ENCODE measurements around the gene DDI1. TPM values are rescaled to one million over a fixed set of nuclear protein-coding genes. Genes with fewer than 3 reads are reported as not detected.

Gene DDI1
- total RNA-seq (2014; rRNA removed; shearing (Covaris generic)), result not detected in 2 replicates
- not detected in 2 replicates for polyA plus RNA-seq (2014; cell fraction: nucleus; rRNA removed)

- DNase-seq (ENCODE audit: extremely low read depth, low read depth), result no peak
These were observed at the start of gene DDI1 for GRCh38 chr11:104036588-104036987. DDI1 (plus strand) TSS chr11:104036640; CDS start chr11:104036823, 183 bp downstream.

- DNase-seq (ENCODE audit: extremely low read depth, low read depth), result no peak
These were observed 48.5 kb upstream of the DDI1 start for GRCh38 chr11:103987629-103988594.

- no peak for DNase-seq (ENCODE audit: extremely low read depth, low read depth)
These were observed 47.9 kb upstream of the DDI1 start for GRCh38 chr11:103988595-103988969.

- no peak for DNase-seq (ENCODE audit: extremely low read depth, low read depth)
These were observed 42.9 kb upstream of the DDI1 start for GRCh38 chr11:103993507-103993906.

- no peak for DNase-seq (ENCODE audit: extremely low read depth, low read depth)
These were observed 42.3 kb upstream of the DDI1 start for GRCh38 chr11:103994094-103994493.

- DNase-seq (ENCODE audit: extremely low read depth, low read depth), result no peak
These were observed 41.9 kb upstream of the DDI1 start for GRCh38 chr11:103994518-103994917.

- no peak for DNase-seq (ENCODE audit: extremely low read depth, low read depth)
These were observed 40.5 kb upstream of the DDI1 start for GRCh38 chr11:103995896-103996295.

- no peak for DNase-seq (ENCODE audit: extremely low read depth, low read depth)
These were observed 39.4 kb upstream of the DDI1 start for GRCh38 chr11:103997082-103997481.

- no peak for DNase-seq (ENCODE audit: extremely low read depth, low read depth)
These were observed 37.5 kb upstream of the DDI1 start for GRCh38 chr11:103998826-103999508.

GRCh38 chr11:104000798-104001197 is 35.6 kb upstream of the DDI1 start:
- DNase-seq (ENCODE audit: extremely low read depth, low read depth), result no peak

- DNase-seq (ENCODE audit: extremely low read depth, low read depth), result no peak
These were observed 34.8 kb upstream of the DDI1 start for GRCh38 chr11:104001561-104002056.

- no peak for DNase-seq (ENCODE audit: extremely low read depth, low read depth)
These were observed 32.9 kb upstream of the DDI1 start for GRCh38 chr11:104003491-104003890.

- no peak for DNase-seq (ENCODE audit: extremely low read depth, low read depth)
These were observed 31.1 kb upstream of the DDI1 start for GRCh38 chr11:104005234-104005855.

GRCh38 chr11:104009744-104010143 is 26.7 kb upstream of the DDI1 start:
- no peak for DNase-seq (ENCODE audit: extremely low read depth, low read depth)

- no peak for DNase-seq (ENCODE audit: extremely low read depth, low read depth)
These were observed 25.4 kb upstream of the DDI1 start for GRCh38 chr11:104011044-104011443.

GRCh38 chr11:104015649-104016415 is 20.6 kb upstream of the DDI1 start:
- DNase-seq (ENCODE audit: extremely low read depth, low read depth), result no peak

- DNase-seq (ENCODE audit: extremely low read depth, low read depth), result no peak
These were observed 11.9 kb upstream of the DDI1 start for GRCh38 chr11:104024572-104024971.

GRCh38 chr11:104028476-104029263 is 7.8 kb upstream of the DDI1 start:
- no peak for DNase-seq (ENCODE audit: extremely low read depth, low read depth)

GRCh38 chr11:104033134-104033533 is 3.3 kb upstream of the DDI1 start:
- no peak for DNase-seq (ENCODE audit: extremely low read depth, low read depth)

Data from NCI-H460 (cell line).